MCF 10A (cell line): ENCODE results near the gene SAMM50. TPM values are rescaled to one million over a fixed set of nuclear protein-coding genes. Genes with fewer than 3 reads are reported as not detected.

Experiments used
- BruUV-seq: library from RNA; stranded (reverse); fragments of 400-500 nt; replicated peaks from 2 replicates; lab custom pipeline; 2021; lab: Mats Ljungman, UMichigan
- CTCF ChIA-PET: fragments of 300-600 bp; sonication (Branson Sonifier 250); formaldehyde crosslinking; extraction: SDS; loops from one replicate; lab custom pipeline; 2021; ENCODE audit warnings: antibody characterized with exemption, inconsistent platforms; lab: Yijun Ruan, JAX
- POLR2A ChIA-PET: fragments of 300-600, 350-650 bp; sonication (Branson Sonifier 250); formaldehyde crosslinking; extraction: SDS; loops from one replicate; lab custom pipeline; 2020; ENCODE audit warnings: antibody characterized with exemption, inconsistent platforms; lab: Yijun Ruan, JAX
- DNase-seq: peaks from one replicate; pipeline ENCODE4 v3.0.0-alpha.2; 2018; ENCODE audit not compliant: unreplicated experiment
- H3K27ac Mint-ChIP-seq: one replicate; pipeline ENCODE4 v1.8.0; 2022; ENCODE audit warnings: mild to moderate bottlenecking, low read depth, mixed read lengths; ENCODE audit not compliant: unreplicated experiment
- H3K27me3 Mint-ChIP-seq: one replicate; pipeline ENCODE4 v1.8.0; 2022; ENCODE audit warnings: mixed read lengths; ENCODE audit not compliant: insufficient read depth, unreplicated experiment
- H3K36me3 Mint-ChIP-seq: one replicate; pipeline ENCODE4 v1.8.0; 2022; ENCODE audit warnings: mild to moderate bottlenecking, moderate library complexity, mixed read lengths; ENCODE audit not compliant: insufficient read depth, unreplicated experiment
- H3K4me1 Mint-ChIP-seq: one replicate; pipeline ENCODE4 v1.8.0; 2022; ENCODE audit warnings: mixed read lengths; ENCODE audit not compliant: insufficient read depth, unreplicated experiment
- H3K4me3 Mint-ChIP-seq: one replicate; pipeline ENCODE4 v1.8.0; 2022; ENCODE audit warnings: mild to moderate bottlenecking, moderate library complexity, mixed read lengths; ENCODE audit not compliant: unreplicated experiment
- H3K9me3 Mint-ChIP-seq: one replicate; pipeline ENCODE4 v1.8.0; 2022; ENCODE audit warnings: mixed read lengths; ENCODE audit not compliant: unreplicated experiment
- CTCF ChIP-seq: fragments of 200-600 bp; IDR thresholded peaks from one replicate; pipeline ENCODE4 v1.8.0; 2022; ENCODE audit warnings: antibody characterized with exemption, mild to moderate bottlenecking; ENCODE audit not compliant: unreplicated experiment
- intact Hi-C: fragments of 100-400 bp; cut with micrococcal nuclease; formaldehyde crosslinking; loops from 2 replicates; pipeline ENCODE4 v1.14.1; 2022
- total RNA-seq: library from RNA; stranded (reverse); gene quantifications from 2 replicates; pipeline ENCODE4 v1.2.3, GENCODE V29; 2022

SAMM50 gene
- total RNA-seq, 1 experiment from 2014 or later = 29.5 TPM

- H3K27ac Mint-ChIP-seq = no peak overlapping the region
- peaks cover 6% of the 10 kb centered on the region for H3K36me3 Mint-ChIP-seq
- DNase-seq = no peak
- ChIA-PET CTCF (interaction anchor here (0.5 to 1.7 kb wide), 4 partner anchors 21 to 885 kb away, joined by 3 to 6 read pairs (median 4); partner anchors contain the start of gene MCAT), POLR2A (interaction anchor here (2.2 kb wide), 1 partner anchor 9 kb away, joined by 9 read pairs; no protein-coding TSS in a partner anchor)
- H3K4me3 Mint-ChIP-seq = no peak overlapping the region
- TF ChIP-seq CTCF = no peak
- BruUV-seq = no TSS peak
- intact Hi-C loops = no loop called here
- no peaks in the 10 kb centered on the region for H3K9me3 Mint-ChIP-seq
- H3K27me3 Mint-ChIP-seq = no peaks in the 10 kb centered on the region
- H3K4me1 Mint-ChIP-seq = peaks cover 11% of the 10 kb centered on the region
These were observed 72.8 kb downstream of the SAMM50 start for GRCh38 chr22:44028091-44028490.

- peaks cover 6% of the 10 kb centered on the region for H3K4me1 Mint-ChIP-seq
- no TSS peak for BruUV-seq
- POLR2A ChIA-PET = interaction anchor here (2.2 kb wide), 1 partner anchor 8 kb away, joined by 9 read pairs; no protein-coding TSS in a partner anchor
These were observed 73.8 kb downstream of the SAMM50 start for GRCh38 chr22:44029069-44029468.

GRCh38 chr22:44030051-44030701 lies 74.9 kb downstream of the SAMM50 start:
- no TSS peak for BruUV-seq
- POLR2A ChIA-PET = no interaction called here
- H3K4me1 Mint-ChIP-seq = peaks cover 6% of the 10 kb centered on the region
- intact Hi-C loops = loop anchor here (10.0 kb wide), 1 partner anchor 55 kb away; no protein-coding TSS in a partner anchor
- CTCF ChIA-PET = interaction anchor here (0.7 to 1.4 kb wide), 3 partner anchors 24 to 597 kb away, joined by 3 read pairs; no protein-coding TSS in a partner anchor
- peaks cover 6% of the 10 kb centered on the region for H3K36me3 Mint-ChIP-seq
- H3K9me3 Mint-ChIP-seq = no peaks in the 10 kb centered on the region
- H3K27ac Mint-ChIP-seq = no peak overlapping the region
- no peak for DNase-seq
- no peaks in the 10 kb centered on the region for H3K27me3 Mint-ChIP-seq
- TF ChIP-seq CTCF = no peak
- H3K4me3 Mint-ChIP-seq = no peak overlapping the region

More at GRCh38 chr22:44029069-44029468, 73.8 kb downstream of the SAMM50 start:
- H3K27ac Mint-ChIP-seq = no peak overlapping the region
- no peak for TF ChIP-seq CTCF
- no peaks in the 10 kb centered on the region for H3K9me3 Mint-ChIP-seq
- H3K4me3 Mint-ChIP-seq = no peak overlapping the region
- H3K27me3 Mint-ChIP-seq = no peaks in the 10 kb centered on the region
- intact Hi-C loops = no loop called here
- CTCF ChIA-PET = interaction anchor here (1.7 kb wide), 1 partner anchor 597 kb away, joined by 5 read pairs; no protein-coding TSS in a partner anchor
- no peak for DNase-seq
- peaks cover 6% of the 10 kb centered on the region for H3K36me3 Mint-ChIP-seq

GRCh38 chr22:44030702-44031082 lies 75.5 kb downstream of the SAMM50 start:
- no peak for TF ChIP-seq CTCF
- no peak overlapping the region for H3K27ac Mint-ChIP-seq
- peaks cover 2% of the 10 kb centered on the region for H3K4me1 Mint-ChIP-seq
- H3K27me3 Mint-ChIP-seq = no peaks in the 10 kb centered on the region
- no peaks in the 10 kb centered on the region for H3K9me3 Mint-ChIP-seq
- no peak for DNase-seq
- H3K4me3 Mint-ChIP-seq = no peak overlapping the region
- CTCF ChIA-PET = interaction anchor here (0.8 to 1.4 kb wide), 2 partner anchors 50 to 596 kb away, joined by 3 read pairs; no protein-coding TSS in a partner anchor
- POLR2A ChIA-PET = no interaction called here
- intact Hi-C loops = loop anchor here (10.0 kb wide), 1 partner anchor 54 kb away; no protein-coding TSS in a partner anchor
- BruUV-seq = no TSS peak
- peaks cover 6% of the 10 kb centered on the region for H3K36me3 Mint-ChIP-seq
